ENCODE data around the gene PARD6G.
"Not testable (repeated sequence)": the region's sequence is repeated elsewhere in the genome, so short reads cannot be mapped to it uniquely, and the experiment has no call there.

The PARD6G gene

GRCh38 chr18:80241919-80242777 lies 5.2 kb downstream of the PARD6G start:
- no peak for DNase-seq (ENCODE audit: low read depth in 2 of 2)

GRCh38 chr18:80239830-80240229 lies 7.5 kb downstream of the PARD6G start:
- no peak for DNase-seq (ENCODE audit: low read depth in 2 of 2)

- no peak for DNase-seq (ENCODE audit: low read depth in 2 of 2)
These were observed 8.6 kb downstream of the PARD6G start for GRCh38 chr18:80238651-80239260.

GRCh38 chr18:80237519-80237918 lies 9.8 kb downstream of the PARD6G start:
- DNase-seq (ENCODE audit: low read depth in 2 of 2), result not testable (repeated sequence)

- DNase-seq (ENCODE audit: low read depth in 2 of 2), result no peak
These were observed 12.9 kb downstream of the PARD6G start for GRCh38 chr18:80234398-80234797.

GRCh38 chr18:80233899-80234298 lies 13.4 kb downstream of the PARD6G start:
- DNase-seq (ENCODE audit: low read depth in 2 of 2), result no peak

GRCh38 chr18:80233201-80233835 lies 14.0 kb downstream of the PARD6G start:
- no peak for DNase-seq (ENCODE audit: low read depth in 2 of 2)

- DNase-seq (ENCODE audit: low read depth in 2 of 2), result no peak
These were observed 14.6 kb downstream of the PARD6G start for GRCh38 chr18:80232710-80233109.

GRCh38 chr18:80232030-80232429 lies 15.3 kb downstream of the PARD6G start:
- DNase-seq (ENCODE audit: low read depth in 2 of 2), result no peak

GRCh38 chr18:80231616-80232015 lies 15.7 kb downstream of the PARD6G start:
- DNase-seq (ENCODE audit: low read depth in 2 of 2), result no peak

GRCh38 chr18:80231151-80231550 lies 16.2 kb downstream of the PARD6G start:
- no peak for DNase-seq (ENCODE audit: low read depth in 2 of 2)

- DNase-seq (ENCODE audit: low read depth in 2 of 2), result no peak
These were observed 17.3 kb downstream of the PARD6G start for GRCh38 chr18:80229766-80230745.

- DNase-seq (ENCODE audit: low read depth in 2 of 2), result no peak
These were observed 18.0 kb downstream of the PARD6G start for GRCh38 chr18:80229363-80229762.

GRCh38 chr18:80228051-80228848 lies 19.1 kb downstream of the PARD6G start:
- DNase-seq (ENCODE audit: low read depth in 2 of 2), result no peak

- DNase-seq (ENCODE audit: low read depth in 2 of 2), result no peak
These were observed 19.8 kb downstream of the PARD6G start for GRCh38 chr18:80227472-80227871.

GRCh38 chr18:80225685-80226084 lies 21.6 kb downstream of the PARD6G start:
- DNase-seq (ENCODE audit: low read depth in 2 of 2), result no peak

- DNase-seq (ENCODE audit: low read depth in 2 of 2), result no peak
These were observed 23.6 kb downstream of the PARD6G start for GRCh38 chr18:80223581-80224148.

GRCh38 chr18:80219488-80219887 lies 27.8 kb downstream of the PARD6G start:
- not testable (repeated sequence) for DNase-seq (ENCODE audit: low read depth in 2 of 2)

GRCh38 chr18:80218341-80219227 lies 28.7 kb downstream of the PARD6G start:
- no peak for DNase-seq (ENCODE audit: low read depth in 2 of 2)
